HepG2 (cell line): Measurements from ENCODE around the gene KANSL1. TPM values are rescaled to one million over a fixed set of nuclear protein-coding genes. Genes with fewer than 3 reads are reported as not detected.

Experiments used
- ATAC-seq: fragments of 200-7000 bp; cut with Tn5 transposase; 3 replicates; pipeline ENCODE4 v1.9.1; 2020; ENCODE audit warnings: mild to moderate bottlenecking, moderate library complexity
- BruUV-seq: library from RNA; stranded (reverse); fragments of 400-500 nt; replicated peaks from 2 replicates; lab custom pipeline; 2021; lab: Mats Ljungman, UMichigan
- CTCF ChIA-PET: fragments of 300-600 bp; formaldehyde crosslinking; extraction: SDS; loops from one replicate; lab custom pipeline; 2021; ENCODE audit warnings: low total read pairs, inconsistent platforms, low intra/inter-chr PET ratio; lab: Yijun Ruan, JAX
- POLR2A ChIA-PET: fragments of 350-600 bp; sonication (Branson Sonifier 250); formaldehyde crosslinking; loops from one replicate; lab custom pipeline; 2020; ENCODE audit warnings: antibody characterized with exemption, inconsistent platforms; lab: Yijun Ruan, JAX
- DNase-seq: peaks from one replicate; pipeline ENCODE4 v3.0.0-alpha.2; 2015; ENCODE audit warnings: low spot score
- FAIRE-seq: peaks from 3 replicates; lab custom pipeline; 2011; peaks lifted over from hg19 to GRCh38; lab: Jason Lieb, UNC
- H2AFZ ChIP-seq: one replicate; pipeline ENCODE4 v1.6.1; 2011; ENCODE audit warnings: low read length, inconsistent platforms
- H3K27ac ChIP-seq: fragments of 300-600 bp; 3 replicates; pipeline ENCODE4 v1.8.0; 2011; ENCODE audit warnings: mixed run types, mild to moderate bottlenecking, mixed read lengths, low read length, inconsistent platforms; ENCODE audit not compliant: insufficient read depth; ENCODE audit errors: extremely low read length
- H3K27me3 ChIP-seq, 2 experiments: fragments of 200-600 bp in 1 of 2; 2 replicates in 1 of 2; 3 replicates in 1 of 2; pipeline versions ENCODE4 v1.6.0 to v1.8.0; 2011; ENCODE audit warnings: low read length in 2 of 2, mild to moderate bottlenecking in 2 of 2, moderate library complexity in 2 of 2, inconsistent platforms in 1 of 2; ENCODE audit not compliant: insufficient read depth in 2 of 2, control insufficient read depth in 1 of 2
- H3K36me3 ChIP-seq, 2 experiments: fragments of 200-600 bp in 1 of 2; replicated peaks in 1 of 2; 2 replicates in 1 of 2; 3 replicates in 1 of 2; pipeline versions ENCODE4 v1.5.1 to v1.8.0; 2011; ENCODE audit warnings: low read length in 2 of 2, inconsistent platforms in 1 of 2; ENCODE audit not compliant: insufficient read depth in 2 of 2, control insufficient read depth in 1 of 2
- H3K4me1 ChIP-seq: 2 replicates; pipeline ENCODE4 v1.5.1; 2012; ENCODE audit warnings: low read length, inconsistent platforms; ENCODE audit not compliant: insufficient read depth
- H3K4me2 ChIP-seq: 2 replicates; pipeline ENCODE4 v1.6.0; 2011; ENCODE audit warnings: low read depth, low read length, inconsistent platforms
- H3K4me3 ChIP-seq, 3 experiments: fragments of 200-600 bp in 1 of 3; sonication (generic), shearing (Covaris generic) in 1 of 3; replicated peaks in 1 of 3; 2 replicates each; pipeline ENCODE4 v1.5.1; 2011 to 2016; ENCODE audit warnings: low read length in 3 of 3, inconsistent platforms in 2 of 3, low read depth in 2 of 3, mild to moderate bottlenecking in 2 of 3, control low read depth in 1 of 3, mixed read lengths in 1 of 3; ENCODE audit not compliant: insufficient read depth in 1 of 3
- H3K79me2 ChIP-seq: one replicate; pipeline ENCODE4 v1.6.1; 2011; ENCODE audit warnings: low read length, inconsistent platforms; ENCODE audit not compliant: insufficient read depth
- H3K9ac ChIP-seq: 2 replicates; pipeline ENCODE4 v1.6.0; 2011; ENCODE audit warnings: mild to moderate bottlenecking, low read depth, low read length, inconsistent platforms; ENCODE audit not compliant: insufficient read depth
- H3K9me3 ChIP-seq: 2 replicates; pipeline ENCODE4 v1.5.1; 2012; ENCODE audit warnings: mild to moderate bottlenecking, low read length
- H4K20me1 ChIP-seq: 2 replicates; pipeline ENCODE4 v1.6.0; 2011; ENCODE audit warnings: inconsistent platforms, mild to moderate bottlenecking, low read length, moderate library complexity; ENCODE audit not compliant: insufficient read depth
- AGO2 ChIP-seq: fragments of 200-400 bp; formaldehyde crosslinking; optimal IDR thresholded peaks from 2 replicates; pipeline ENCODE3; 2017; ENCODE audit warnings: mild to moderate bottlenecking, low read depth, low read length, moderate library complexity
- NCOA1 ChIP-seq: sonication (generic); formaldehyde crosslinking; IDR thresholded peaks from 2 replicates; pipeline ENCODE4 v1.9.0; 2021; ENCODE audit warnings: missing genetic modification reagents
- NRL ChIP-seq: sonication (generic); formaldehyde crosslinking; IDR thresholded peaks from 2 replicates; pipeline ENCODE4 v1.5.0; 2020; ENCODE audit warnings: missing genetic modification reagents, mild to moderate bottlenecking, moderate library complexity, borderline replicate concordance
- RBM22 ChIP-seq: fragments of 200-400 bp; formaldehyde crosslinking; optimal IDR thresholded peaks from 2 replicates; pipeline ENCODE3; 2017; ENCODE audit warnings: mild to moderate bottlenecking, low read length, moderate library complexity
- TIGD3 ChIP-seq: sonication (generic); formaldehyde crosslinking; IDR thresholded peaks from 2 replicates; pipeline ENCODE4 v1.5.1; 2020; ENCODE audit warnings: mild to moderate bottlenecking, missing genetic modification reagents, borderline replicate concordance
- ZBTB38 ChIP-seq: sonication (generic); formaldehyde crosslinking; IDR thresholded peaks from 2 replicates; pipeline ENCODE4 v1.5.1; 2020; ENCODE audit warnings: mild to moderate bottlenecking, missing genetic modification reagents
- ZNF503 ChIP-seq: sonication (generic); formaldehyde crosslinking; IDR thresholded peaks from 2 replicates; pipeline ENCODE4 v1.4.0; 2020; ENCODE audit warnings: missing genetic modification reagents
- ZNF724P ChIP-seq: sonication (generic); formaldehyde crosslinking; IDR thresholded peaks from 2 replicates; pipeline ENCODE4 v1.8.0; 2022; ENCODE audit warnings: missing genetic modification reagents, borderline replicate concordance
- WGBS: methylation state at CpG from one replicate; pipeline ENCODE4 v1.1.6; 2017; ENCODE audit warnings: low lambda C conversion rate; 5-methylcytosine and 5-hydroxymethylcytosine counted together
- in situ Hi-C: cut with HindIII; loops from 2 replicates; pipeline ENCODE4 v1.10.0; 2017; ENCODE audit warnings: low pct_unique_long_range_greater_than_20kb; ENCODE audit not compliant: extremely low pct_ligation_motif_present
- intact Hi-C: fragments of 100-400 bp; cut with micrococcal nuclease; formaldehyde crosslinking; loops from one replicate; pipeline ENCODE4 v1.10.0; 2022; ENCODE audit not compliant: unreplicated experiment
- polyA plus RNA-seq, 8 experiments: library from polyadenylated mRNA; depleted of rRNA in 3 of 8; stranded (reverse) in 7 of 8; unstranded in 1 of 8; fragments of >200 nt; fragmentation: Illumina TruSeq in 4 of 8; extraction: Trizol in 4 of 8; gene quantifications; 2 replicates each; pipeline versions ENCODE4 v1.2.1 to v1.2.3, GENCODE V29; 2011 to 2016; ENCODE audit warnings: low read depth in 4 of 8, missing spikeins in 1 of 8, mixed read lengths in 1 of 8; ENCODE audit not compliant: insufficient read depth in 1 of 8
- total RNA-seq, 5 experiments: library from RNA; depleted of rRNA; stranded (reverse); fragments of >200 nt; fragmentation: Illumina TruSeq; extraction: Trizol; gene quantifications; 2 replicates each; pipeline ENCODE4 v1.2.3, GENCODE V29; 2016; ENCODE audit warnings: low read depth in 1 of 5

KANSL1 gene
- total and polyA plus RNA-seq, 2 of the 13 experiments (the other 11 are each of a cell fraction or from before 2014, with no cell fraction given): 24.0 to 59.6 TPM

GRCh38 chr17:46031440-46031839, 161.8 kb downstream of the KANSL1 start:
- Histone ChIP-seq H3K27me3 (no peaks in the 10 kb centered on the region), H3K79me2 (no peaks in the 10 kb centered on the region), H2AFZ (no peak overlapping the region), H3K9me3 (no peaks in the 10 kb centered on the region), H3K36me3 (peaks cover 54 to 91% of the 10 kb centered on the region in 2 experiments), H3K4me1 (no peaks in the 10 kb centered on the region), H3K4me3 (no peak overlapping the region), H3K27ac (no peak overlapping the region), H4K20me1 (no peaks in the 10 kb centered on the region), H3K4me2 (no peak overlapping the region), H3K9ac (no peak overlapping the region)
- WGBS: 95% methylated on average over 16 of the region's 16 CpGs
- in situ Hi-C loops (no loop called here), intact Hi-C loops (no loop called here)
- TF ChIP-seq ZNF724P (CRISPR knock-in tag) (no peak), TIGD3 (CRISPR knock-in tag) (no peak), NRL (0 out of 2 replicates have a peak, but pooled peaks have one; percentile 38), ZNF503 (CRISPR knock-in tag) (no peak), ZBTB38 (CRISPR knock-in tag) (peak; percentile 54; the same call in 1 of the 2 replicates), AGO2 (peak; percentile 82), NCOA1 (CRISPR knock-in tag) (no peak), RBM22 (peak; percentile 75)
- POLR2A ChIA-PET: no interaction called here
- DNase-seq (no peak), ATAC-seq (peak; percentile 19), FAIRE-seq (no peak)
- CTCF ChIA-PET: no interaction called here
- BruUV-seq: no TSS peak
